ENCODE data around the gene RPS6KA4. TPM values are rescaled to one million over a fixed set of nuclear protein-coding genes. Genes with fewer than 3 reads are reported as not detected.

Gene RPS6KA4
- total and polyA plus RNA-seq, 2 donors: 14.8 to 32.7 TPM

GRCh38 chr11:64337538-64338249 is 21.3 kb upstream of the RPS6KA4 start:
- no peaks in the 10 kb centered on the region for H3K36me3 ChIP-seq (ENCODE audit: insufficient read depth)
- DNase-seq (ENCODE audit: extremely low spot score): no peak
- no peak overlapping the region for H3K27ac ChIP-seq (ENCODE audit: low read depth)
- no peak overlapping the region for H3K4me3 ChIP-seq (ENCODE audit: low read depth, low read length)
- H3K4me1 ChIP-seq (ENCODE audit: insufficient read depth): peaks cover 3% of the 10 kb centered on the region
- WGBS: 72% methylated on average over 8 of the region's 8 CpGs

GRCh38 chr11:64338716-64339115 is 20.2 kb upstream of the RPS6KA4 start:
- no peak overlapping the region for H3K27ac ChIP-seq (ENCODE audit: low read depth)
- no peaks in the 10 kb centered on the region for H3K36me3 ChIP-seq (ENCODE audit: insufficient read depth)
- WGBS: 86% methylated on average over 8 of the region's 8 CpGs
- H3K4me1 ChIP-seq (ENCODE audit: insufficient read depth): peaks cover 3% of the 10 kb centered on the region
- DNase-seq (ENCODE audit: extremely low spot score): no peak
- H3K4me3 ChIP-seq (ENCODE audit: low read depth, low read length): no peak overlapping the region

- Histone ChIP-seq H3K36me3 (ENCODE audit: insufficient read depth) (no peaks in the 10 kb centered on the region), H3K27ac (ENCODE audit: low read depth) (no peak overlapping the region), H3K4me1 (ENCODE audit: insufficient read depth) (peaks cover 3% of the 10 kb centered on the region), H3K4me3 (ENCODE audit: low read depth, low read length) (no peak overlapping the region)
- no peak for DNase-seq (ENCODE audit: extremely low spot score)
- 71% methylated on average over 4 of the region's 4 CpGs for WGBS
These were observed 19.7 kb upstream of the RPS6KA4 start for GRCh38 chr11:64339286-64339685.

GRCh38 chr11:64339754-64340408 is 19.1 kb upstream of the RPS6KA4 start, which contains the start of gene CCDC88B:
TSS of gene CCDC88B (plus strand) at chr11:64340204. CDS start at chr11:64340267, 63 bp downstream.
- Histone ChIP-seq H3K27ac (ENCODE audit: low read depth) (no peak within 1 kb of the TSS), H3K36me3 (ENCODE audit: insufficient read depth) (no peaks in the 10 kb centered on the region), H3K4me3 (ENCODE audit: low read depth, low read length) (peak within 1 kb of the TSS; percentile 9), H3K4me1 (ENCODE audit: insufficient read depth) (peaks cover 3% of the 10 kb centered on the region)
- WGBS: 77% methylated on average over 16 of the region's 16 CpGs
- no peak for DNase-seq (ENCODE audit: extremely low spot score)

- no peaks in the 10 kb centered on the region for H3K36me3 ChIP-seq (ENCODE audit: insufficient read depth)
- no peak overlapping the region for H3K27ac ChIP-seq (ENCODE audit: low read depth)
- H3K4me3 ChIP-seq (ENCODE audit: low read depth, low read length): peak overlapping the region; percentile 9
- 36% methylated on average over 33 of the region's 33 CpGs for WGBS
- DNase-seq (ENCODE audit: extremely low spot score): no peak
- peaks cover 3% of the 10 kb centered on the region for H3K4me1 ChIP-seq (ENCODE audit: insufficient read depth)
These were observed 18.2 kb upstream of the RPS6KA4 start for GRCh38 chr11:64340671-64341335.

GRCh38 chr11:64341429-64341828 is 17.5 kb upstream of the RPS6KA4 start:
- 86% methylated on average over 21 of the region's 21 CpGs for WGBS
- no peak for DNase-seq (ENCODE audit: extremely low spot score)
- Histone ChIP-seq H3K4me3 (ENCODE audit: low read depth, low read length) (no peak overlapping the region), H3K4me1 (ENCODE audit: insufficient read depth) (peaks cover 3% of the 10 kb centered on the region), H3K27ac (ENCODE audit: low read depth) (no peak overlapping the region), H3K36me3 (ENCODE audit: insufficient read depth) (no peaks in the 10 kb centered on the region)

GRCh38 chr11:64341851-64342791 is 16.8 kb upstream of the RPS6KA4 start:
- no peak for DNase-seq (ENCODE audit: extremely low spot score)
- Histone ChIP-seq H3K4me3 (ENCODE audit: low read depth, low read length) (peak overlapping the region; percentile 11), H3K27ac (ENCODE audit: low read depth) (peak overlapping the region; percentile 13), H3K4me1 (ENCODE audit: insufficient read depth) (peaks cover 3% of the 10 kb centered on the region), H3K36me3 (ENCODE audit: insufficient read depth) (no peaks in the 10 kb centered on the region)
- 16% methylated on average over 55 of the region's 55 CpGs for whole genome bisulfite sequencing

GRCh38 chr11:64342869-64343745 is 15.9 kb upstream of the RPS6KA4 start:
- H3K4me3 ChIP-seq (ENCODE audit: low read depth, low read length): peak overlapping the region; percentile 11
- H3K36me3 ChIP-seq (ENCODE audit: insufficient read depth): no peaks in the 10 kb centered on the region
- H3K4me1 ChIP-seq (ENCODE audit: insufficient read depth): peaks cover 3% of the 10 kb centered on the region
- DNase-seq (ENCODE audit: extremely low spot score): no peak
- WGBS: 61% methylated on average over 29 of the region's 29 CpGs
- no peak overlapping the region for H3K27ac ChIP-seq (ENCODE audit: low read depth)

- WGBS: 85% methylated on average over 18 of the region's 18 CpGs
- H3K4me3 ChIP-seq (ENCODE audit: low read depth, low read length): no peak overlapping the region
- peaks cover 3% of the 10 kb centered on the region for H3K4me1 ChIP-seq (ENCODE audit: insufficient read depth)
- H3K27ac ChIP-seq (ENCODE audit: low read depth): no peak overlapping the region
- no peaks in the 10 kb centered on the region for H3K36me3 ChIP-seq (ENCODE audit: insufficient read depth)
- DNase-seq (ENCODE audit: extremely low spot score): no peak
These were observed 15.0 kb upstream of the RPS6KA4 start for GRCh38 chr11:64343767-64344559.

GRCh38 chr11:64344787-64345186 is 14.2 kb upstream of the RPS6KA4 start:
- WGBS: 92% methylated on average over 28 of the region's 28 CpGs
- no peak for DNase-seq (ENCODE audit: extremely low spot score)
- Histone ChIP-seq H3K27ac (ENCODE audit: low read depth) (no peak overlapping the region), H3K36me3 (ENCODE audit: insufficient read depth) (no peaks in the 10 kb centered on the region), H3K4me1 (ENCODE audit: insufficient read depth) (peaks cover 3% of the 10 kb centered on the region), H3K4me3 (ENCODE audit: low read depth, low read length) (no peak overlapping the region)

- 87% methylated on average over 12 of the region's 12 CpGs for WGBS
- no peak overlapping the region for H3K4me3 ChIP-seq (ENCODE audit: low read depth, low read length)
These were observed 11.6 kb upstream of the RPS6KA4 start for GRCh38 chr11:64347193-64347867.

More at GRCh38 chr11:64347193-64347867, 11.6 kb upstream of the RPS6KA4 start:
- no peak for DNase-seq (ENCODE audit: extremely low spot score)
- H3K27ac ChIP-seq (ENCODE audit: low read depth): no peak overlapping the region
- H3K36me3 ChIP-seq (ENCODE audit: insufficient read depth): no peaks in the 10 kb centered on the region
- no peaks in the 10 kb centered on the region for H3K4me1 ChIP-seq (ENCODE audit: insufficient read depth)
